ENCODE measurements around the gene CCL21.

CCL21 gene

DNA sequence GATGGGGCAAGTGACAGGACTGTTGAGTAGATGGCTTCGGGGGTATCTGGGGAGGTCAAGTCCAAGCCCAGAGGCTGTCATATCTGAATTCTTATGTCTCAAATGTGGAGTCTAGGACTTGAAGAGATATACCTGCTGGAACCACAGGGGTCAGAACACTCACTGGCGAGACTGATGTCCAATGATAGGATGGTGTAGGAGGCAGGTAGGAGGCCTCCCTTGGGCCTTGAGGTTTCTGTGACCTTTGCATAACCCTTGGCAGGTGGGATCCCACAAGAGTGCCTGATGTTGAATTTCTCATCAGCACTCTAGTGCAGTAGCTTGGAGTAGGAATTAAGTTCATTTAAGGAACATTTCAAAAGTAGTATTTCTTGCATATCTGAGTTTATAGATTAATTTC lies 2.8 kb downstream of the CCL21 start:
- no peak for DNase-seq (ENCODE audit: low spot score)
- TF ChIP-seq, protein P1, sequence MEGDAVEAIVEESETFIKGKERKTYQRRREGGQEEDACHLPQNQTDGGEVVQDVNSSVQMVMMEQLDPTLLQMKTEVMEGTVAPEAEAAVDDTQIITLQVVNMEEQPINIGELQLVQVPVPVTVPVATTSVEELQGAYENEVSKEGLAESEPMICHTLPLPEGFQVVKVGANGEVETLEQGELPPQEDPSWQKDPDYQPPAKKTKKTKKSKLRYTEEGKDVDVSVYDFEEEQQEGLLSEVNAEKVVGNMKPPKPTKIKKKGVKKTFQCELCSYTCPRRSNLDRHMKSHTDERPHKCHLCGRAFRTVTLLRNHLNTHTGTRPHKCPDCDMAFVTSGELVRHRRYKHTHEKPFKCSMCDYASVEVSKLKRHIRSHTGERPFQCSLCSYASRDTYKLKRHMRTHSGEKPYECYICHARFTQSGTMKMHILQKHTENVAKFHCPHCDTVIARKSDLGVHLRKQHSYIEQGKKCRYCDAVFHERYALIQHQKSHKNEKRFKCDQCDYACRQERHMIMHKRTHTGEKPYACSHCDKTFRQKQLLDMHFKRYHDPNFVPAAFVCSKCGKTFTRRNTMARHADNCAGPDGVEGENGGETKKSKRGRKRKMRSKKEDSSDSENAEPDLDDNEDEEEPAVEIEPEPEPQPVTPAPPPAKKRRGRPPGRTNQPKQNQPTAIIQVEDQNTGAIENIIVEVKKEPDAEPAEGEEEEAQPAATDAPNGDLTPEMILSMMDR (IDR thresholded peaks at IDR 0.05; ENCODE audit: borderline replicate concordance, control extremely low read depth, extremely low read depth, insufficient read depth, missing control alignments) = no peak
- in situ Hi-C loops (cut with MboI; ENCODE audit: low sequenced_read_pairs, unreplicated experiment) = no loop called here

GRCh38 chr9:34701769-34702736 lies 7.9 kb downstream of the CCL21 start:
- in situ Hi-C loops (cut with MboI; ENCODE audit: low sequenced_read_pairs, unreplicated experiment) = no loop called here
- DNase-seq (ENCODE audit: low spot score) = peak; percentile 86
- TF ChIP-seq, protein P1 (IDR thresholded peaks at IDR 0.05; ENCODE audit: borderline replicate concordance, control extremely low read depth, extremely low read depth, insufficient read depth, missing control alignments) = peak; percentile 99

DNA sequence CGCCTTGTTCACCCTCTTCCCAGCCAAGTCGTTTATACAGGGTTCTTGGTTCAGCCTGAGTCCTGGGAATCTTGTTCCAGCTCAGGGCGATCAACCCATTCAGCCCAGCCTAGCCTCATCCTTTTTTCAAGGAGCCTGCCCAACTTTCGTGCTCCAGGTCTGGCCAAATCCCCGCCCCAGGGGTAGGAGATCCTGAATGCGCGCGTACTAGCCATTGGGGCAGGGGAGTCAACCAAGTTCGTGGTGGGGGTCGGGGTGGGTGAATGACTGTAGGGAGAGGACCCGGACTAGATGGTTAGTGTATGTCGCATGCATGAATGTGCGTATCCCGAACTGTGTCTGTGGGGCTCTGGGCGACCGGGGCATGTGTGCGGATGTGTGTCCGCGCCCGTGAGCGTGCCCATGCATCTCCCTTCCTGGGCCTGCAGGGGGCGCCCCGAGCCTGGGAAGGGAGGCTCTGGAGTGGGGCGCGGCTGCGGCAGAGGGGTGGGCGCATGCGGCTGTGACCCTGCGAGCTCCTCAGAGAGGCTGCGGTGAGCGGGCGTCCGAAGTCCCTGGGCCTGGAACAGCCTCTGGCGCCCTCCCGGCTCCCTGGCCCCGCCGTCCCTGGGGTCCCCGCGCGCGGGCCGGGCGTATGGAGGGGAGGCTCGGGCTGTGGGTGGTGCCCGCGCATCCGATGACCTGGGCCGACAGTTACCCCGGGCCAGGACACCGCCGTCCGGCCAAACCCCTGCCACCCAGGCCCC lies 8.7 kb downstream of the CCL21 start:
- DNase-seq (ENCODE audit: low spot score) = peak; percentile 84
- TF ChIP-seq, protein P1 (IDR thresholded peaks at IDR 0.05; ENCODE audit: borderline replicate concordance, control extremely low read depth, extremely low read depth, insufficient read depth, missing control alignments) = peak; percentile 76
- in situ Hi-C loops (cut with MboI; ENCODE audit: low sequenced_read_pairs, unreplicated experiment) = no loop called here

DNA sequence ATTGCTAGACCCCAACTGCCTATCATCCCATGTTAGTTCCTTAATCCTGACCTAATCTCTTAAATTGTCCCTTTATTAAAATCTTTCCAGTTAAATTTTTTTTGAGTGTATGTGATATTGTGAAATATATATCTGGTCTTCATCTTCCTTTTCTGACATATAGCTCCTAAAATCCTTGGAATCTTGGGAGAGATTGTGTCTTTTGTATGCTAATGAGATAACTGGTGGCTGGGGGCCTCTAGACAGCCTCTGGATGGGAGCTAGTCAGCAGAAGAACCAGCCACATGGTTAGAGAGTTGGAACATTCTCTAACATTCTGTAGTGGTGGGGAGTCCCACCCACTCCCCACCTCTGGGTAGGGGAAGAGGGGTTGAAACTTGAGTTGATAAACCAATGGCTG lies 15.1 kb downstream of the CCL21 start:
- TF ChIP-seq, protein P1 (IDR thresholded peaks at IDR 0.05; ENCODE audit: borderline replicate concordance, control extremely low read depth, extremely low read depth, insufficient read depth, missing control alignments) = no peak
- in situ Hi-C loops (cut with MboI; ENCODE audit: low sequenced_read_pairs, unreplicated experiment) = no loop called here
- DNase-seq (ENCODE audit: low spot score) = no peak

GRCh38 chr9:34693560-34693959 lies 16.4 kb downstream of the CCL21 start:
- TF ChIP-seq, protein P1 (IDR thresholded peaks at IDR 0.05; ENCODE audit: borderline replicate concordance, control extremely low read depth, extremely low read depth, insufficient read depth, missing control alignments) = no peak
- in situ Hi-C loops (cut with MboI; ENCODE audit: low sequenced_read_pairs, unreplicated experiment) = no loop called here
- DNase-seq (ENCODE audit: low spot score) = no peak

GRCh38 chr9:34691936-34692315 lies 18.0 kb downstream of the CCL21 start:
- DNase-seq (ENCODE audit: low spot score) = no peak
- TF ChIP-seq, protein P1 (IDR thresholded peaks at IDR 0.05; ENCODE audit: borderline replicate concordance, control extremely low read depth, extremely low read depth, insufficient read depth, missing control alignments) = no peak
- in situ Hi-C loops (cut with MboI; ENCODE audit: low sequenced_read_pairs, unreplicated experiment) = no loop called here

All from GM13976 (cell line).